CD4-positive, CD25-positive, alpha-beta regulatory T cell (primary cell): ENCODE results near the gene NRP2. TPM values are rescaled to one million over a fixed set of nuclear protein-coding genes. Genes with fewer than 3 reads are reported as not detected.

ENCODE experiments used
- ATAC-seq, 2 donors: fragments of 150-1000 bp; cut with Tn5 transposase; one replicate each; pipeline ENCODE4 v1.10.0; 2021; ENCODE audit warnings: low read depth in 2 of 2, moderate number of reproducible peaks in 2 of 2, moderate library complexity in 1 of 2
- DNase-seq, 3 donors: peaks; one replicate each; pipeline versions ENCODE4 v3.0.0 to v3.0.0-alpha.2; 2012 to 2022; ENCODE audit warnings: mixed read lengths in 1 of 3
- H3K27ac ChIP-seq: one replicate; pipeline ENCODE4 v1.7.0; 2013; ENCODE audit warnings: mild to moderate bottlenecking, low read length; ENCODE audit not compliant: insufficient read depth, poor library complexity, severe bottlenecking
- H3K27me3 ChIP-seq: one replicate; pipeline ENCODE4 v1.7.0; 2013; ENCODE audit warnings: low read length; ENCODE audit not compliant: control insufficient read depth, insufficient read depth
- H3K36me3 ChIP-seq: one replicate; pipeline ENCODE4 v1.7.0; 2013; ENCODE audit warnings: mild to moderate bottlenecking, low read length, moderate library complexity; ENCODE audit not compliant: control insufficient read depth, insufficient read depth
- H3K4me1 ChIP-seq: 2 replicates; pipeline ENCODE4 v1.7.0; 2013; ENCODE audit warnings: mild to moderate bottlenecking, low read length; ENCODE audit not compliant: insufficient read depth, control insufficient read depth, poor library complexity, severe bottlenecking
- H3K4me3 ChIP-seq: one replicate; pipeline ENCODE4 v1.7.0; 2013; ENCODE audit warnings: low read depth, mild to moderate bottlenecking, low read length, moderate library complexity
- H3K9me3 ChIP-seq, 2 experiments: 1 replicate in 1 of 2; 2 replicates in 1 of 2; pipeline ENCODE4 v1.7.0; 2013; ENCODE audit warnings: low read length in 2 of 2, mild to moderate bottlenecking in 1 of 2, moderate library complexity in 1 of 2; ENCODE audit not compliant: control insufficient read depth in 2 of 2
- H3K27ac Mint-ChIP-seq, 3 donors: one replicate each; pipeline ENCODE4 v1.8.0; 2020 to 2022; ENCODE audit warnings: mild to moderate bottlenecking in 3 of 3, mixed read lengths in 3 of 3, moderate library complexity in 2 of 3
- H3K27me3 Mint-ChIP-seq: one replicate; pipeline ENCODE4 v1.8.0; 2022; ENCODE audit warnings: mild to moderate bottlenecking, mixed read lengths
- H3K36me3 Mint-ChIP-seq: one replicate; pipeline ENCODE4 v1.8.0; 2020; ENCODE audit warnings: mixed read lengths
- H3K4me1 Mint-ChIP-seq, 4 donors: one replicate each; pipeline ENCODE4 v1.8.0; 2020 to 2022; ENCODE audit warnings: mixed read lengths in 4 of 4, mild to moderate bottlenecking in 1 of 4
- H3K4me3 Mint-ChIP-seq, 4 donors: one replicate each; pipeline ENCODE4 v1.8.0; 2020 to 2022; ENCODE audit warnings: mild to moderate bottlenecking in 4 of 4, mixed read lengths in 4 of 4, moderate library complexity in 3 of 4
- H3K9me3 Mint-ChIP-seq, 7 donors: one replicate each; pipeline ENCODE4 v1.8.0; 2020 to 2022; ENCODE audit warnings: mixed read lengths in 7 of 7, mild to moderate bottlenecking in 3 of 7, moderate library complexity in 2 of 7
- polyA plus RNA-seq, 4 donors: library from polyadenylated mRNA; unstranded; fragments of 300-500 nt; fragmentation: Illumina TruSeq; gene quantifications; one replicate each; pipeline ENCODE4 v1.2.3, GENCODE V29; 2021
- total RNA-seq: library from RNA; stranded (reverse); gene quantifications from one replicate; pipeline ENCODE4 v1.2.3, GENCODE V29; 2022

Gene NRP2
- total and polyA plus RNA-seq, 5 donors from 2014 or later, result 0.64 TPM; not detected in 4

GRCh38 chr2:205688417-205689200 is 6.3 kb downstream of the NRP2 start:
- DNase-seq (no peak), ATAC-seq (no peak)
- Histone ChIP-seq H3K4me1 (peaks cover 7% of the 10 kb centered on the region), H3K27me3 (peaks cover 18% of the 10 kb centered on the region), H3K27ac (no peak overlapping the region), H3K36me3 (no peaks in the 10 kb centered on the region), H3K4me3 (no peak overlapping the region), H3K9me3 (no peaks in the 10 kb centered on the region)
- H3K9me3 Mint-ChIP-seq, result no peaks in the 10 kb centered on the region
- H3K36me3 Mint-ChIP-seq, result no peaks in the 10 kb centered on the region
- peaks cover 65% of the 10 kb centered on the region for H3K27me3 Mint-ChIP-seq
- H3K4me1 Mint-ChIP-seq, result peaks cover 0 to 22% (median under 1%) of the 10 kb centered on the region in 4 donors
- no peak overlapping the region for H3K27ac Mint-ChIP-seq
- H3K4me3 Mint-ChIP-seq, result no peak overlapping the region

- H3K27ac Mint-ChIP-seq, result no peak overlapping the region
- ATAC-seq, result no peak
Measured at GRCh38 chr2:205689820-205690219, 7.5 kb downstream of the NRP2 start.

DNA sequence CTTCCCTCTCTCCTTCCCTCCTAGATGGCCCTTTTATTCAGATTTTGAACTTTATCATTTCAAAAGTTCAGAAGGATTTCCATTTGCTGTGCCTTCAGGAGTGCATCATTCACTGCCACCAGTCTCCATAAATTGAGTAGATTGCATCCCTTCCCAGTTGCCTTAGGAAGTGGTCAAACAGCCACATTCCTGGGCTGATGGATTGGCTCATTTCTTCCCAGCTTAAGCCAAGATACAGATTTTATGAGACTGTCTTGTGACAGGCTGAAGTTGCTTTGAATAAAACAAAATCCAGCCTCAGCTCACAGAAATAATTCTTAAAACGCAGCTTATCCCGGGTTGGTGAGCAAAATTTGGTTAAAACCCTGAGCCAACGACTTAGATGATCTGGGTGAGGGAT is 9.8 kb downstream of the NRP2 start:
- Histone ChIP-seq H3K36me3 (no peaks in the 10 kb centered on the region), H3K4me3 (no peak overlapping the region), H3K27me3 (peaks cover 14% of the 10 kb centered on the region), H3K27ac (no peak overlapping the region), H3K4me1 (no peaks in the 10 kb centered on the region), H3K9me3 (no peaks in the 10 kb centered on the region)
- Mint-ChIP-seq H3K27me3 (peaks cover 50% of the 10 kb centered on the region), H3K27ac (no peak overlapping the region), H3K4me3 (no peak overlapping the region), H3K9me3 (no peaks in the 10 kb centered on the region), H3K4me1 (peaks cover 0 to under 1% (median 0%) of the 10 kb centered on the region in 4 donors), H3K36me3 (no peaks in the 10 kb centered on the region)
- DNase-seq, result no peak
- no peak for ATAC-seq

More at GRCh38 chr2:205689820-205690219, 7.5 kb downstream of the NRP2 start:
- Mint-ChIP-seq H3K9me3 (no peaks in the 10 kb centered on the region), H3K4me1 (peaks cover 0 to 17% (median 0%) of the 10 kb centered on the region in 4 donors), H3K27me3 (peaks cover 63% of the 10 kb centered on the region), H3K4me3 (no peak overlapping the region), H3K36me3 (no peaks in the 10 kb centered on the region)
- no peaks in the 10 kb centered on the region for H3K9me3 ChIP-seq
- no peaks in the 10 kb centered on the region for H3K36me3 ChIP-seq
- DNase-seq, result no peak
- H3K27ac ChIP-seq, result no peak overlapping the region
- H3K4me3 ChIP-seq, result no peak overlapping the region
- peaks cover 14% of the 10 kb centered on the region for H3K27me3 ChIP-seq
- H3K4me1 ChIP-seq, result peaks cover 7% of the 10 kb centered on the region

DNA sequence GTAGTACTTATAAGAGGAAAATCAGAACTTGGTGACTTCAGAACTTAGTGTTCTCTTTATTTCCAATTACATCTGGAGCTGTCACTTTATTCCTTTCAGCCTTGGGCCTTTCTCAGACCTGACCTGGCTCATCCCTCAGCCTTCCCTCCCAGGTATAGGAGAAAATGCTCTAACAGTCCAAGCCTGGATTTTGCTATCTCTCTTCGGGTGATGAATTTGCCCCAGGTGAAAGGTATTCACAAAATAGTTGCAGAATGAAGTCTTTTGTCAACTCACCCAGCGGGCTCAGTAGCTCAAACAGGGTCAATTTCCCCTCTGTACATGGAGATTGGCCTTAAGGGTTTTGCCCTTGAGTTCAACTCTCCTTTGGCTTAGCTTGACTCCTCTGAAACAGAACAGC is 12.0 kb downstream of the NRP2 start:
- Mint-ChIP-seq H3K36me3 (no peaks in the 10 kb centered on the region), H3K4me1 (no peaks in the 10 kb centered on the region), H3K27ac (no peak overlapping the region), H3K9me3 (no peaks in the 10 kb centered on the region), H3K4me3 (no peak overlapping the region), H3K27me3 (peaks cover 38% of the 10 kb centered on the region)
- Histone ChIP-seq H3K27me3 (peaks cover 7% of the 10 kb centered on the region), H3K4me1 (no peaks in the 10 kb centered on the region), H3K36me3 (no peaks in the 10 kb centered on the region), H3K9me3 (no peaks in the 10 kb centered on the region), H3K4me3 (no peak overlapping the region), H3K27ac (no peak overlapping the region)
- ATAC-seq (no peak), DNase-seq (no peak)

GRCh38 chr2:205695460-205695991 is 13.2 kb downstream of the NRP2 start:
- no peaks in the 10 kb centered on the region for H3K9me3 Mint-ChIP-seq
- H3K4me3 Mint-ChIP-seq, result no peak overlapping the region
- DNase-seq, result no peak
- H3K36me3 Mint-ChIP-seq, result no peaks in the 10 kb centered on the region
- no peaks in the 10 kb centered on the region for H3K4me1 Mint-ChIP-seq
- Histone ChIP-seq H3K4me1 (no peaks in the 10 kb centered on the region), H3K4me3 (no peak overlapping the region), H3K9me3 (no peaks in the 10 kb centered on the region), H3K36me3 (no peaks in the 10 kb centered on the region), H3K27ac (no peak overlapping the region), H3K27me3 (peaks cover 7% of the 10 kb centered on the region)
- peaks cover 29% of the 10 kb centered on the region for H3K27me3 Mint-ChIP-seq
- no peak overlapping the region for H3K27ac Mint-ChIP-seq
- no peak for ATAC-seq

GRCh38 chr2:205696331-205696926 is 14.1 kb downstream of the NRP2 start:
- Histone ChIP-seq H3K4me3 (no peak overlapping the region), H3K27ac (no peak overlapping the region), H3K4me1 (no peaks in the 10 kb centered on the region), H3K36me3 (no peaks in the 10 kb centered on the region), H3K9me3 (no peaks in the 10 kb centered on the region), H3K27me3 (peaks cover 7% of the 10 kb centered on the region)
- Mint-ChIP-seq H3K4me3 (no peak overlapping the region), H3K27me3 (peaks cover 23% of the 10 kb centered on the region), H3K27ac (no peak overlapping the region), H3K4me1 (no peaks in the 10 kb centered on the region), H3K9me3 (no peaks in the 10 kb centered on the region), H3K36me3 (no peaks in the 10 kb centered on the region)
- DNase-seq (no peak), ATAC-seq (no peak)

- peaks cover 22% of the 10 kb centered on the region for H3K27me3 Mint-ChIP-seq
- DNase-seq (no peak), ATAC-seq (no peak)
- no peaks in the 10 kb centered on the region for H3K36me3 Mint-ChIP-seq
- H3K4me1 Mint-ChIP-seq, result no peaks in the 10 kb centered on the region
- Histone ChIP-seq H3K27me3 (peaks cover 7% of the 10 kb centered on the region), H3K4me1 (no peaks in the 10 kb centered on the region), H3K27ac (no peak overlapping the region), H3K9me3 (no peaks in the 10 kb centered on the region), H3K36me3 (no peaks in the 10 kb centered on the region), H3K4me3 (no peak overlapping the region)
- H3K4me3 Mint-ChIP-seq, result no peak overlapping the region
- H3K27ac Mint-ChIP-seq, result no peak overlapping the region
- H3K9me3 Mint-ChIP-seq, result no peaks in the 10 kb centered on the region
Measured at GRCh38 chr2:205696927-205697441, 14.7 kb downstream of the NRP2 start.
